HepG2 (cell line): ENCODE data around the gene PRADC1.

Experiments used
- ERF ChIP-seq: IDR thresholded peaks from 2 replicates; pipeline ENCODE4 v1.6.1; 2018; ENCODE audit warnings: missing biosample characterization, missing genetic modification reagents
- JUN ChIP-seq: sonication (generic); formaldehyde crosslinking; IDR thresholded peaks from 2 replicates; pipeline ENCODE4 v1.4.0; 2020; ENCODE audit warnings: mild to moderate bottlenecking, missing genetic modification reagents
- MIXL1 ChIP-seq: IDR thresholded peaks from 2 replicates; pipeline ENCODE4 v1.6.1; 2016
- NR3C1 ChIP-seq: sonication (generic); formaldehyde crosslinking; IDR thresholded peaks from 2 replicates; pipeline ENCODE4 v1.4.0; 2020; ENCODE audit warnings: missing genetic modification reagents
- PAX8 ChIP-seq: sonication (generic); formaldehyde crosslinking; IDR thresholded peaks from 2 replicates; pipeline ENCODE4 v1.8.0; 2022; ENCODE audit warnings: mild to moderate bottlenecking, missing genetic modification reagents, borderline replicate concordance
- RXRA ChIP-seq: sonication (generic); formaldehyde crosslinking; IDR thresholded peaks from 2 replicates; pipeline ENCODE4 v1.5.1; 2020; ENCODE audit warnings: missing genetic modification reagents
- SRF ChIP-seq: IDR thresholded peaks from 2 replicates; pipeline ENCODE4 v1.6.1; 2011; ENCODE audit warnings: mild to moderate bottlenecking, low read depth, low read length, moderate library complexity
- TAF15 ChIP-seq: fragments of 200-400 bp; formaldehyde crosslinking; IDR thresholded peaks from one replicate; pipeline ENCODE4 v1.6.1; 2018; ENCODE audit warnings: mild to moderate bottlenecking, low read depth, low read length; ENCODE audit not compliant: poor library complexity, severe bottlenecking

GRCh38 chr2:73279852-73280251, 46.8 kb upstream of the PRADC1 start:
- TF ChIP-seq SRF (no peak), TAF15 (no peak), MIXL1 (CRISPR knock-in tag) (no peak), JUN (CRISPR knock-in tag) (no peak), NR3C1 (CRISPR knock-in tag) (no peak), RXRA (CRISPR knock-in tag) (no peak), ERF (CRISPR knock-in tag) (no peak), PAX8 (no peak)
